GM12878 (cell line): ENCODE measurements around the gene SLFN14.

Source experiments
- EP300 ChIP-seq, 2 experiments: fragments of 150-350 bp in 1 of 2; IDR thresholded peaks; 2 replicates each; pipeline ENCODE4 v1.6.1; 2011 to 2012; ENCODE audit warnings: low read depth in 2 of 2, low read length in 2 of 2, borderline replicate concordance in 1 of 2, improper control_type of control experiment in 1 of 2, inconsistent platforms in 1 of 2; ENCODE audit not compliant: control insufficient read depth in 1 of 2
- GABPA ChIP-seq: IDR thresholded peaks from 2 replicates; pipeline ENCODE4 v1.6.1; 2014; ENCODE audit warnings: antibody characterized with exemption, low read depth, mild to moderate bottlenecking, inconsistent platforms
- POLR2AphosphoS5 ChIP-seq: IDR thresholded peaks from 2 replicates; pipeline ENCODE4 v1.6.1; 2011; ENCODE audit warnings: mild to moderate bottlenecking, low read length, inconsistent platforms
- SIN3A ChIP-seq: IDR thresholded peaks from 2 replicates; pipeline ENCODE4 v1.6.1; 2012; ENCODE audit warnings: low read depth, low read length, improper control_type of control experiment
- TF ChIP-seq, protein P1 (sequence below): IDR thresholded peaks from 2 replicates; pipeline ENCODE4 v1.6.1; 2012; ENCODE audit warnings: low read depth, low read length, improper control_type of control experiment
- TF ChIP-seq, protein P2 (sequence below), 3 experiments: IDR thresholded peaks in 2 of 3; conservative IDR thresholded peaks in 1 of 3; 2 replicates each; pipeline ENCODE4 v1.5.1; 2011; ENCODE audit warnings: low read depth in 3 of 3, low read length in 3 of 3, mild to moderate bottlenecking in 3 of 3, control low read depth in 2 of 3, moderate library complexity in 2 of 3, inconsistent platforms in 1 of 3, mixed read lengths in 1 of 3; ENCODE audit not compliant: control insufficient read depth in 2 of 3, insufficient read depth in 1 of 3; ENCODE audit errors: extremely low read depth in 1 of 3
- TF ChIP-seq, protein P3 (sequence below): fragments of 450-650 bp; formaldehyde crosslinking; IDR thresholded peaks from 2 replicates; pipeline ENCODE4 v1.4.0; 2020; ENCODE audit warnings: mild to moderate bottlenecking, moderate library complexity
- TF ChIP-seq, protein P4 (sequence below): IDR thresholded peaks from 2 replicates; pipeline ENCODE4 v1.6.1; 2012; ENCODE audit warnings: low read depth, low read length, improper control_type of control experiment

DNA sequence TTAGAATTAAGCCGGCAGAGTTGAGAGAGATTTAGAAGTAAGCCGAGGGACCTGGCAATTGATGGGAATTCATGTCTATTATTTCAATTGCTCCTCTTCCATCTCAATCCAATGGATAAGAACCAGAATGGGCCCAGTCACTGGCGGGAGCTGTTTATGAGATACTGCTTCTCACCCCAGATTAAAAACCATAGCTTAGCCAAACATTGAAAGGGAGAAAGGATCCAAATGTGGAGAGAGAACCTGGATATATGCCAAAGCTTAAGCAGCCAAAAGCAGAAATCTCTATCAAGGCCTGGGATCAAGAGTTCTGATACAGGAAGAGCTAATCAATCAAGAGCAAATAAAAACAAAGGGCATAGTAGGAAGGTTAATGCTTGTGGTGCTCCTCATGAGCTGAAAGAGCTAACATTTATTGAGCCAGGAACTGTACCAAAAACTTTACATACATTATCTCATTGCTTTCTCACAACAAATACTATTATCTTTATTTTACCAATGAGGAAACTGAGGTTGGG is 26.0 kb downstream of the SLFN14 start:
- TF ChIP-seq, protein P1, sequence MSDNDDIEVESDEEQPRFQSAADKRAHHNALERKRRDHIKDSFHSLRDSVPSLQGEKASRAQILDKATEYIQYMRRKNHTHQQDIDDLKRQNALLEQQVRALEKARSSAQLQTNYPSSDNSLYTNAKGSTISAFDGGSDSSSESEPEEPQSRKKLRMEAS: no peak
- TF ChIP-seq EP300 (IDR thresholded peaks at IDR 0.05; ENCODE audit: borderline replicate concordance in 1 of 2, control insufficient read depth in 1 of 2, low read depth in 2 of 2, low read length in 2 of 2): no peak
- no peak for TF ChIP-seq SIN3A
- TF ChIP-seq, protein P2, sequence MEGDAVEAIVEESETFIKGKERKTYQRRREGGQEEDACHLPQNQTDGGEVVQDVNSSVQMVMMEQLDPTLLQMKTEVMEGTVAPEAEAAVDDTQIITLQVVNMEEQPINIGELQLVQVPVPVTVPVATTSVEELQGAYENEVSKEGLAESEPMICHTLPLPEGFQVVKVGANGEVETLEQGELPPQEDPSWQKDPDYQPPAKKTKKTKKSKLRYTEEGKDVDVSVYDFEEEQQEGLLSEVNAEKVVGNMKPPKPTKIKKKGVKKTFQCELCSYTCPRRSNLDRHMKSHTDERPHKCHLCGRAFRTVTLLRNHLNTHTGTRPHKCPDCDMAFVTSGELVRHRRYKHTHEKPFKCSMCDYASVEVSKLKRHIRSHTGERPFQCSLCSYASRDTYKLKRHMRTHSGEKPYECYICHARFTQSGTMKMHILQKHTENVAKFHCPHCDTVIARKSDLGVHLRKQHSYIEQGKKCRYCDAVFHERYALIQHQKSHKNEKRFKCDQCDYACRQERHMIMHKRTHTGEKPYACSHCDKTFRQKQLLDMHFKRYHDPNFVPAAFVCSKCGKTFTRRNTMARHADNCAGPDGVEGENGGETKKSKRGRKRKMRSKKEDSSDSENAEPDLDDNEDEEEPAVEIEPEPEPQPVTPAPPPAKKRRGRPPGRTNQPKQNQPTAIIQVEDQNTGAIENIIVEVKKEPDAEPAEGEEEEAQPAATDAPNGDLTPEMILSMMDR (IDR thresholded peaks at IDR 0.05 in 2 of 3, conservative IDR thresholded peaks at IDR 0.05 in 1 of 3; ENCODE audit: control insufficient read depth in 2 of 3, extremely low read depth in 1 of 3, insufficient read depth in 1 of 3, low read depth in 3 of 3, low read length in 3 of 3): no peak
- TF ChIP-seq POLR2AphosphoS5: no peak
- TF ChIP-seq, protein P3, sequence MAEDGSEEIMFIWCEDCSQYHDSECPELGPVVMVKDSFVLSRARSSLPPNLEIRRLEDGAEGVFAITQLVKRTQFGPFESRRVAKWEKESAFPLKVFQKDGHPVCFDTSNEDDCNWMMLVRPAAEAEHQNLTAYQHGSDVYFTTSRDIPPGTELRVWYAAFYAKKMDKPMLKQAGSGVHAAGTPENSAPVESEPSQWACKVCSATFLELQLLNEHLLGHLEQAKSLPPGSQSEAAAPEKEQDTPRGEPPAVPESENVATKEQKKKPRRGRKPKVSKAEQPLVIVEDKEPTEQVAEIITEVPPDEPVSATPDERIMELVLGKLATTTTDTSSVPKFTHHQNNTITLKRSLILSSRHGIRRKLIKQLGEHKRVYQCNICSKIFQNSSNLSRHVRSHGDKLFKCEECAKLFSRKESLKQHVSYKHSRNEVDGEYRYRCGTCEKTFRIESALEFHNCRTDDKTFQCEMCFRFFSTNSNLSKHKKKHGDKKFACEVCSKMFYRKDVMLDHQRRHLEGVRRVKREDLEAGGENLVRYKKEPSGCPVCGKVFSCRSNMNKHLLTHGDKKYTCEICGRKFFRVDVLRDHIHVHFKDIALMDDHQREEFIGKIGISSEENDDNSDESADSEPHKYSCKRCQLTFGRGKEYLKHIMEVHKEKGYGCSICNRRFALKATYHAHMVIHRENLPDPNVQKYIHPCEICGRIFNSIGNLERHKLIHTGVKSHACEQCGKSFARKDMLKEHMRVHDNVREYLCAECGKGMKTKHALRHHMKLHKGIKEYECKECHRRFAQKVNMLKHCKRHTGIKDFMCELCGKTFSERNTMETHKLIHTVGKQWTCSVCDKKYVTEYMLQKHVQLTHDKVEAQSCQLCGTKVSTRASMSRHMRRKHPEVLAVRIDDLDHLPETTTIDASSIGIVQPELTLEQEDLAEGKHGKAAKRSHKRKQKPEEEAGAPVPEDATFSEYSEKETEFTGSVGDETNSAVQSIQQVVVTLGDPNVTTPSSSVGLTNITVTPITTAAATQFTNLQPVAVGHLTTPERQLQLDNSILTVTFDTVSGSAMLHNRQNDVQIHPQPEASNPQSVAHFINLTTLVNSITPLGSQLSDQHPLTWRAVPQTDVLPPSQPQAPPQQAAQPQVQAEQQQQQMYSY (CRISPR knock-in tag): no peak
- TF ChIP-seq, protein P4, sequence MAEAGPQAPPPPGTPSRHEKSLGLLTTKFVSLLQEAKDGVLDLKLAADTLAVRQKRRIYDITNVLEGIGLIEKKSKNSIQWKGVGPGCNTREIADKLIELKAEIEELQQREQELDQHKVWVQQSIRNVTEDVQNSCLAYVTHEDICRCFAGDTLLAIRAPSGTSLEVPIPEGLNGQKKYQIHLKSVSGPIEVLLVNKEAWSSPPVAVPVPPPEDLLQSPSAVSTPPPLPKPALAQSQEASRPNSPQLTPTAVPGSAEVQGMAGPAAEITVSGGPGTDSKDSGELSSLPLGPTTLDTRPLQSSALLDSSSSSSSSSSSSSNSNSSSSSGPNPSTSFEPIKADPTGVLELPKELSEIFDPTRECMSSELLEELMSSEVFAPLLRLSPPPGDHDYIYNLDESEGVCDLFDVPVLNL: no peak
- TF ChIP-seq GABPA: no peak
